HEK293 (cell line): ENCODE data around the gene AKIRIN2.

Source experiments
- CTCF ChIA-PET: fragments of 350-600 bp; formaldehyde crosslinking; extraction: SDS; loops from one replicate; lab custom pipeline; 2021; ENCODE audit warnings: antibody characterized with exemption; lab: Yijun Ruan, JAX
- POLR2A ChIA-PET: fragments of 300-600 bp; formaldehyde crosslinking; extraction: SDS; loops from one replicate; lab custom pipeline; 2020; ENCODE audit warnings: antibody characterized with exemption, inconsistent platforms; lab: Yijun Ruan, JAX
- H3K27ac ChIP-seq: fragments of 200-500 bp; sonication (Bioruptor generic); 2 replicates; pipeline ENCODE4 v1.5.1; 2014; ENCODE audit warnings: low read depth, low read length, control low read depth, inconsistent platforms; ENCODE audit errors: extremely low read depth
- H3K36me3 ChIP-seq, 2 experiments: fragments of 200-500 bp in 1 of 2; sonication (Bioruptor generic) in 1 of 2; 1 replicate in 1 of 2; 2 replicates in 1 of 2; pipeline ENCODE4 v1.5.1; 2014 to 2017; ENCODE audit warnings: inconsistent platforms in 2 of 2, low read length in 2 of 2; ENCODE audit not compliant: control insufficient read depth in 2 of 2, insufficient read depth in 1 of 2
- H3K4me1 ChIP-seq: fragments of 200-500 bp; sonication (Bioruptor generic); 2 replicates; pipeline ENCODE4 v1.5.1; 2014; ENCODE audit warnings: mild to moderate bottlenecking, low read length, inconsistent platforms; ENCODE audit not compliant: control insufficient read depth, insufficient read depth
- H3K4me3 ChIP-seq: 2 replicates; pipeline ENCODE4 v1.5.1; 2011; ENCODE audit warnings: low read depth, mild to moderate bottlenecking, control low read depth, low read length, moderate library complexity
- H3K9me3 ChIP-seq: fragments of 200-500 bp; sonication (Bioruptor generic); 2 replicates; pipeline ENCODE4 v1.5.1; 2014; ENCODE audit warnings: low read depth, low read length, inconsistent platforms; ENCODE audit not compliant: control insufficient read depth, insufficient read depth
- BCL11B ChIP-seq: fragments of 450-650 bp; formaldehyde crosslinking; IDR thresholded peaks from 2 replicates; pipeline ENCODE4 v1.5.1; 2016; ENCODE audit warnings: low read depth, missing biosample characterization, missing genetic modification characterization
- GLIS2 ChIP-seq: fragments of 450-650 bp; formaldehyde crosslinking; IDR thresholded peaks from 2 replicates; pipeline ENCODE4 v1.5.1; 2016; ENCODE audit warnings: missing biosample characterization, missing genetic modification characterization
- IKZF3 ChIP-seq: fragments of 450-650 bp; IDR thresholded peaks from 2 replicates; pipeline ENCODE4 v1.5.0; 2018; ENCODE audit warnings: missing biosample characterization, mild to moderate bottlenecking, missing genetic modification characterization, moderate library complexity
- KLF7 ChIP-seq: fragments of 450-650 bp; formaldehyde crosslinking; IDR thresholded peaks from 2 replicates; pipeline ENCODE4 v1.5.1; 2016; ENCODE audit warnings: missing biosample characterization, missing genetic modification characterization, borderline replicate concordance
- ZNF146 ChIP-seq: fragments of 450-650 bp; formaldehyde crosslinking; IDR thresholded peaks from 2 replicates; pipeline ENCODE4 v1.5.1; 2016; ENCODE audit warnings: missing biosample characterization, missing genetic modification characterization
- ZNF302 ChIP-seq: fragments of 450-650 bp; formaldehyde crosslinking; IDR thresholded peaks from 2 replicates; pipeline ENCODE4 v1.5.1; 2016; ENCODE audit warnings: missing biosample characterization, missing genetic modification characterization, low read depth
- ZNF335 ChIP-seq: fragments of 450-650 bp; formaldehyde crosslinking; conservative IDR thresholded peaks from 2 replicates; pipeline ENCODE4 v1.5.1; 2016; ENCODE audit warnings: missing biosample characterization, missing genetic modification characterization
- ZNF350 ChIP-seq: fragments of 450-650 bp; formaldehyde crosslinking; IDR thresholded peaks from 2 replicates; pipeline ENCODE4 v1.5.0; 2017; ENCODE audit warnings: missing biosample characterization, mild to moderate bottlenecking, missing genetic modification characterization
- ZNF561 ChIP-seq: fragments of 450-650 bp; IDR thresholded peaks from 2 replicates; pipeline ENCODE4 v1.5.1; 2018; ENCODE audit warnings: missing biosample characterization, missing genetic modification characterization, borderline replicate concordance
- ZNF610 ChIP-seq: fragments of 450-650 bp; formaldehyde crosslinking; IDR thresholded peaks from 2 replicates; pipeline ENCODE4 v1.5.1; 2016; ENCODE audit warnings: missing biosample characterization, missing genetic modification characterization, borderline replicate concordance
- ZNF792 ChIP-seq: fragments of 450-650 bp; formaldehyde crosslinking; IDR thresholded peaks from 2 replicates; pipeline ENCODE4 v1.5.1; 2016; ENCODE audit warnings: missing biosample characterization, missing genetic modification characterization
- TF ChIP-seq, protein P1 (sequence below): fragments of 450-650 bp; IDR thresholded peaks from 2 replicates; pipeline ENCODE4 v1.5.1; 2018; ENCODE audit warnings: missing biosample characterization, missing genetic modification characterization
- TF ChIP-seq, protein P2 (sequence below): fragments of 450-650 bp; formaldehyde crosslinking; IDR thresholded peaks from 2 replicates; pipeline ENCODE4 v1.5.1; 2016; ENCODE audit warnings: missing biosample characterization, missing genetic modification characterization, borderline replicate concordance
- TF ChIP-seq, protein P3 (sequence below): fragments of 450-650 bp; formaldehyde crosslinking; IDR thresholded peaks from 2 replicates; pipeline ENCODE4 v1.5.1; 2017; ENCODE audit warnings: missing biosample characterization, mild to moderate bottlenecking, missing genetic modification characterization, moderate library complexity
- TF ChIP-seq, protein P4 (sequence below): fragments of 450-650 bp; formaldehyde crosslinking; IDR thresholded peaks from 2 replicates; pipeline ENCODE4 v1.5.1; 2016; ENCODE audit warnings: missing biosample characterization, missing genetic modification characterization
- TF ChIP-seq, protein P5 (sequence below): fragments of 450-650 bp; formaldehyde crosslinking; IDR thresholded peaks from 2 replicates; pipeline ENCODE4 v1.5.1; 2017; ENCODE audit warnings: missing biosample characterization, missing genetic modification characterization

The AKIRIN2 gene

DNA sequence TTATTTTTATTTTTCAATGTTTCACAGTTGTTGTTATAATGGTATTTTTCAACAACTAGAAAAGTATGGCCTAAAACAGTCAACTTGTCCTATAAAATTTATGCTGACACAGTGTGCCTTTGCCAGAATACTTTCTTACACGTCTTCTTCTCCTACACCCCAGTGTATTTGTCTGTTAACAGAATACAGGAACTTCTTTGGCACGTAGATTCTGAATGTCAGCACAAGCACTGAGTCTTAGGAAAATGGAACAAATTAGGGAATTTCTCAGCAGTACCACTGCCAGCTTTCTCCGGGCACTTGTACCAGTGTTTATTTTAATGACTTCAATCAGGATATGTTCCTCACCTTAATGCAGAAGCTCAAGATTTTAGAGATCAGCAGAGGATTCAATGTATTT, 26.7 kb upstream of the AKIRIN2 start:
- Histone ChIP-seq H3K4me3 (no peak overlapping the region), H3K9me3 (no peaks in the 10 kb centered on the region), H3K4me1 (peaks cover 10% of the 10 kb centered on the region), H3K27ac (no peak overlapping the region), H3K36me3 (no peaks in the 10 kb centered on the region)
- TF ChIP-seq GLIS2 (tag by site-specific recombination) (no peak), ZNF350 (tag by site-specific recombination) (no peak), ZNF792 (tag by site-specific recombination) (no peak), ZNF335 (tag by site-specific recombination) (no peak), ZNF302 (tag by site-specific recombination) (no peak), ZNF561 (no peak), KLF7 (tag by site-specific recombination) (no peak), IKZF3 (tag by site-specific recombination) (no peak), ZNF146 (tag by site-specific recombination) (no peak)
- TF ChIP-seq, protein P1, sequence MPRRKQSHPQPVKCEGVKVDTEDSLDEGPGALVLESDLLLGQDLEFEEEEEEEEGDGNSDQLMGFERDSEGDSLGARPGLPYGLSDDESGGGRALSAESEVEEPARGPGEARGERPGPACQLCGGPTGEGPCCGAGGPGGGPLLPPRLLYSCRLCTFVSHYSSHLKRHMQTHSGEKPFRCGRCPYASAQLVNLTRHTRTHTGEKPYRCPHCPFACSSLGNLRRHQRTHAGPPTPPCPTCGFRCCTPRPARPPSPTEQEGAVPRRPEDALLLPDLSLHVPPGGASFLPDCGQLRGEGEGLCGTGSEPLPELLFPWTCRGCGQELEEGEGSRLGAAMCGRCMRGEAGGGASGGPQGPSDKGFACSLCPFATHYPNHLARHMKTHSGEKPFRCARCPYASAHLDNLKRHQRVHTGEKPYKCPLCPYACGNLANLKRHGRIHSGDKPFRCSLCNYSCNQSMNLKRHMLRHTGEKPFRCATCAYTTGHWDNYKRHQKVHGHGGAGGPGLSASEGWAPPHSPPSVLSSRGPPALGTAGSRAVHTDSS (tag by site-specific recombination): no peak
- TF ChIP-seq, protein P2, sequence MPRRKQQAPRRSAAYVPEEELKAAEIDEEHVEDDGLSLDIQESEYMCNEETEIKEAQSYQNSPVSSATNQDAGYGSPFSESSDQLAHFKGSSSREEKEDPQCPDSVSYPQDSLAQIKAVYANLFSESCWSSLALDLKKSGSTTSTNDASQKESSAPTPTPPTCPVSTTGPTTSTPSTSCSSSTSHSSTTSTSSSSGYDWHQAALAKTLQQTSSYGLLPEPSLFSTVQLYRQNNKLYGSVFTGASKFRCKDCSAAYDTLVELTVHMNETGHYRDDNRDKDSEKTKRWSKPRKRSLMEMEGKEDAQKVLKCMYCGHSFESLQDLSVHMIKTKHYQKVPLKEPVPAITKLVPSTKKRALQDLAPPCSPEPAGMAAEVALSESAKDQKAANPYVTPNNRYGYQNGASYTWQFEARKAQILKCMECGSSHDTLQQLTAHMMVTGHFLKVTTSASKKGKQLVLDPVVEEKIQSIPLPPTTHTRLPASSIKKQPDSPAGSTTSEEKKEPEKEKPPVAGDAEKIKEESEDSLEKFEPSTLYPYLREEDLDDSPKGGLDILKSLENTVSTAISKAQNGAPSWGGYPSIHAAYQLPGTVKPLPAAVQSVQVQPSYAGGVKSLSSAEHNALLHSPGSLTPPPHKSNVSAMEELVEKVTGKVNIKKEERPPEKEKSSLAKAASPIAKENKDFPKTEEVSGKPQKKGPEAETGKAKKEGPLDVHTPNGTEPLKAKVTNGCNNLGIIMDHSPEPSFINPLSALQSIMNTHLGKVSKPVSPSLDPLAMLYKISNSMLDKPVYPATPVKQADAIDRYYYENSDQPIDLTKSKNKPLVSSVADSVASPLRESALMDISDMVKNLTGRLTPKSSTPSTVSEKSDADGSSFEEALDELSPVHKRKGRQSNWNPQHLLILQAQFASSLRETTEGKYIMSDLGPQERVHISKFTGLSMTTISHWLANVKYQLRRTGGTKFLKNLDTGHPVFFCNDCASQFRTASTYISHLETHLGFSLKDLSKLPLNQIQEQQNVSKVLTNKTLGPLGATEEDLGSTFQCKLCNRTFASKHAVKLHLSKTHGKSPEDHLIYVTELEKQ: no peak
- TF ChIP-seq, protein P3, sequence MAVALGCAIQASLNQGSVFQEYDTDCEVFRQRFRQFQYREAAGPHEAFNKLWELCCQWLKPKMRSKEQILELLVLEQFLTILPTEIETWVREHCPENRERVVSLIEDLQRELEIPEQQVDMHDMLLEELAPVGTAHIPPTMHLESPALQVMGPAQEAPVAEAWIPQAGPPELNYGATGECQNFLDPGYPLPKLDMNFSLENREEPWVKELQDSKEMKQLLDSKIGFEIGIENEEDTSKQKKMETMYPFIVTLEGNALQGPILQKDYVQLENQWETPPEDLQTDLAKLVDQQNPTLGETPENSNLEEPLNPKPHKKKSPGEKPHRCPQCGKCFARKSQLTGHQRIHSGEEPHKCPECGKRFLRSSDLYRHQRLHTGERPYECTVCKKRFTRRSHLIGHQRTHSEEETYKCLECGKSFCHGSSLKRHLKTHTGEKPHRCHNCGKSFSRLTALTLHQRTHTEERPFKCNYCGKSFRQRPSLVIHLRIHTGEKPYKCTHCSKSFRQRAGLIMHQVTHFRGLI (tag by site-specific recombination): no peak
- TF ChIP-seq, protein P4, sequence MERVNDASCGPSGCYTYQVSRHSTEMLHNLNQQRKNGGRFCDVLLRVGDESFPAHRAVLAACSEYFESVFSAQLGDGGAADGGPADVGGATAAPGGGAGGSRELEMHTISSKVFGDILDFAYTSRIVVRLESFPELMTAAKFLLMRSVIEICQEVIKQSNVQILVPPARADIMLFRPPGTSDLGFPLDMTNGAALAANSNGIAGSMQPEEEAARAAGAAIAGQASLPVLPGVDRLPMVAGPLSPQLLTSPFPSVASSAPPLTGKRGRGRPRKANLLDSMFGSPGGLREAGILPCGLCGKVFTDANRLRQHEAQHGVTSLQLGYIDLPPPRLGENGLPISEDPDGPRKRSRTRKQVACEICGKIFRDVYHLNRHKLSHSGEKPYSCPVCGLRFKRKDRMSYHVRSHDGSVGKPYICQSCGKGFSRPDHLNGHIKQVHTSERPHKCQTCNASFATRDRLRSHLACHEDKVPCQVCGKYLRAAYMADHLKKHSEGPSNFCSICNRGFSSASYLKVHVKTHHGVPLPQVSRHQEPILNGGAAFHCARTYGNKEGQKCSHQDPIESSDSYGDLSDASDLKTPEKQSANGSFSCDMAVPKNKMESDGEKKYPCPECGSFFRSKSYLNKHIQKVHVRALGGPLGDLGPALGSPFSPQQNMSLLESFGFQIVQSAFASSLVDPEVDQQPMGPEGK: no peak
- ChIA-PET POLR2A (interaction anchor here (0.6 to 0.9 kb wide), 2 partner anchors 11 to 41 kb away, joined by 4 to 5 read pairs; no protein-coding TSS in a partner anchor), CTCF (interaction anchor here (0.6 kb wide), 1 partner anchor 1425 kb away, joined by 4 read pairs; no protein-coding TSS in a partner anchor)

DNA sequence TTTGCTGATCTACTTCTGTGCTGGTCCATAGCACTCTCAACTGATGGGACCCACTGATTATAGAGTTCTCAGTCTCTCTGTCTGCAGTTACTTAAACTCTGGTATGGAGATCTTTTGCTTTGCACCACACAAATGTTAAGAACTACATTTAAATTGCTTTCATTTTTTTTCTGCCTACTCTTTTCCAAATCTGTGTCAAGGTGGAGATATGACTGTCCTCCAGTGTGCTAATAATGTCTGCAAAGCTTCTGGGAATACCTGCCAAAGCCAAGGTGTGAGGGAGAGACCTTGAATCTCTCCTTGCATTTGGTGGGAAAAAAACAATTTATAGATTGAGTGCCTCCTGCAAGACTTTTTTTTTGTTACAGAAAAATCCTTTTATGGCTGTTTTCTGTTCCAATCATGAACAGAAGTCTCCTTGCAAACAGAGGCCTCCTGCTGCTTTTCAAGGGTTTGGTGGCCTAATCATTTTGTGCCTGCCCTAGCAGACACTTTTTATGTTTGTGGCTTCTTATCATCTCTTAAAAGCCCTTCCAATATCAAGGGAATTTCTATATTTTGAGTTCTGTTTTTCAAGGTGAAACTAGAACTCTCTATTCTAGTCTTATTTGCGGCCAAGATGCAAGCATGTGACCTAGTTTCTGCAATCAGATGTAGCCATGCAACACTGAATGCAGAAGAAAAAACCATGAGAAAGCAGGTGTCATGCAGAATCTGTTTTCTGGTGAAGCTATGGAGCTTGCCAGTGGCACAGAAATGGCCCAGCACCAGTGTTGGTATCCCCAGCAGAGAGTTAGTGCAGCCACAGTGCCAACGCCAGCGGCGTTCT, 23.2 kb upstream of the AKIRIN2 start:
- POLR2A ChIA-PET: no interaction called here
- Histone ChIP-seq H3K9me3 (no peaks in the 10 kb centered on the region), H3K4me3 (no peak overlapping the region), H3K36me3 (no peaks in the 10 kb centered on the region), H3K27ac (no peak overlapping the region), H3K4me1 (no peaks in the 10 kb centered on the region)
- CTCF ChIA-PET: no interaction called here
- no peak for TF ChIP-seq BCL11B
- TF ChIP-seq, protein P5, sequence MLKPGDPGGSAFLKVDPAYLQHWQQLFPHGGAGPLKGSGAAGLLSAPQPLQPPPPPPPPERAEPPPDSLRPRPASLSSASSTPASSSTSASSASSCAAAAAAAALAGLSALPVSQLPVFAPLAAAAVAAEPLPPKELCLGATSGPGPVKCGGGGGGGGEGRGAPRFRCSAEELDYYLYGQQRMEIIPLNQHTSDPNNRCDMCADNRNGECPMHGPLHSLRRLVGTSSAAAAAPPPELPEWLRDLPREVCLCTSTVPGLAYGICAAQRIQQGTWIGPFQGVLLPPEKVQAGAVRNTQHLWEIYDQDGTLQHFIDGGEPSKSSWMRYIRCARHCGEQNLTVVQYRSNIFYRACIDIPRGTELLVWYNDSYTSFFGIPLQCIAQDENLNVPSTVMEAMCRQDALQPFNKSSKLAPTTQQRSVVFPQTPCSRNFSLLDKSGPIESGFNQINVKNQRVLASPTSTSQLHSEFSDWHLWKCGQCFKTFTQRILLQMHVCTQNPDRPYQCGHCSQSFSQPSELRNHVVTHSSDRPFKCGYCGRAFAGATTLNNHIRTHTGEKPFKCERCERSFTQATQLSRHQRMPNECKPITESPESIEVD (tag by site-specific recombination): peak; percentile 75
- no peak for TF ChIP-seq ZNF610
